ENCODE data around the gene SIGLEC14. TPM values are rescaled to one million over a fixed set of nuclear protein-coding genes. Genes with fewer than 3 reads are reported as not detected.

The SIGLEC14 gene
- polyA plus RNA-seq, 1 donor from 2014 or later: not detected

DNA sequence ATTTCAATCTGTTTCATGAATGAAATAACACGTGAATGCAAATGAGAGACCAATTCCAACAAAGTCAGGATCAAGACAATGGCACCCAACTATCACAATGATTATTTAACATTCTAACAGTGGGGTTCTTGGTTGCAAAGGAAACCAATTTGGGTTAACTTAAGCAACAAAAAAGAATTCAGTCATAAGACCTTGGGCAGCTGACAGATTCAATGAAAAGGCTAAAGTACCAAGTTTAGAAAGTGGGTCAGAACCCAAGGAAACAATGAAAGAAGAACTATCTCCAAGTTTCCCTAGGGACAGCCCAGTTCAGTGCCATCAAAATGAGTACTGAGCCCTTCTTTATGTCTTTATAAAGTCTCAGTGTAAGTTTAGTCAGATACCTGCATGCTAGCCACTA is 17.5 kb upstream of the SIGLEC14 start:
- H3K4me3 ChIP-seq (ENCODE audit: low read length): no peak overlapping the region
- no peak overlapping the region for H3K27ac ChIP-seq (ENCODE audit: low read length)
- no peaks in the 10 kb centered on the region for H3K36me3 ChIP-seq (ENCODE audit: insufficient read depth, low read length)
- no peaks in the 10 kb centered on the region for H3K79me2 ChIP-seq (replicated peaks; ENCODE audit: insufficient read depth, low read length)
- TF ChIP-seq, protein P1, sequence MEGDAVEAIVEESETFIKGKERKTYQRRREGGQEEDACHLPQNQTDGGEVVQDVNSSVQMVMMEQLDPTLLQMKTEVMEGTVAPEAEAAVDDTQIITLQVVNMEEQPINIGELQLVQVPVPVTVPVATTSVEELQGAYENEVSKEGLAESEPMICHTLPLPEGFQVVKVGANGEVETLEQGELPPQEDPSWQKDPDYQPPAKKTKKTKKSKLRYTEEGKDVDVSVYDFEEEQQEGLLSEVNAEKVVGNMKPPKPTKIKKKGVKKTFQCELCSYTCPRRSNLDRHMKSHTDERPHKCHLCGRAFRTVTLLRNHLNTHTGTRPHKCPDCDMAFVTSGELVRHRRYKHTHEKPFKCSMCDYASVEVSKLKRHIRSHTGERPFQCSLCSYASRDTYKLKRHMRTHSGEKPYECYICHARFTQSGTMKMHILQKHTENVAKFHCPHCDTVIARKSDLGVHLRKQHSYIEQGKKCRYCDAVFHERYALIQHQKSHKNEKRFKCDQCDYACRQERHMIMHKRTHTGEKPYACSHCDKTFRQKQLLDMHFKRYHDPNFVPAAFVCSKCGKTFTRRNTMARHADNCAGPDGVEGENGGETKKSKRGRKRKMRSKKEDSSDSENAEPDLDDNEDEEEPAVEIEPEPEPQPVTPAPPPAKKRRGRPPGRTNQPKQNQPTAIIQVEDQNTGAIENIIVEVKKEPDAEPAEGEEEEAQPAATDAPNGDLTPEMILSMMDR (IDR thresholded peaks at IDR 0.05; ENCODE audit: poor library complexity, severe bottlenecking): no peak
- TF ChIP-seq POLR2AphosphoS5 (IDR thresholded peaks at IDR 0.05): no peak
- no peak for TF ChIP-seq RAD21 (conservative IDR thresholded peaks at IDR 0.05)
- no peak for TF ChIP-seq EZH2 (IDR thresholded peaks at IDR 0.05; ENCODE audit: borderline replicate concordance, insufficient read depth, low read length, poor library complexity, severe bottlenecking)
- TF ChIP-seq SMC3 (conservative IDR thresholded peaks at IDR 0.05; ENCODE audit: poor library complexity): no peak
- no peak for TF ChIP-seq TAF1 (IDR thresholded peaks at IDR 0.05; ENCODE audit: low read depth)
- TF ChIP-seq MXI1 (conservative IDR thresholded peaks at IDR 0.05; ENCODE audit: poor library complexity, severe bottlenecking): no peak
- no peak for TF ChIP-seq EP300 (conservative IDR thresholded peaks at IDR 0.05; ENCODE audit: poor library complexity, severe bottlenecking)
- TF ChIP-seq, protein P2, sequence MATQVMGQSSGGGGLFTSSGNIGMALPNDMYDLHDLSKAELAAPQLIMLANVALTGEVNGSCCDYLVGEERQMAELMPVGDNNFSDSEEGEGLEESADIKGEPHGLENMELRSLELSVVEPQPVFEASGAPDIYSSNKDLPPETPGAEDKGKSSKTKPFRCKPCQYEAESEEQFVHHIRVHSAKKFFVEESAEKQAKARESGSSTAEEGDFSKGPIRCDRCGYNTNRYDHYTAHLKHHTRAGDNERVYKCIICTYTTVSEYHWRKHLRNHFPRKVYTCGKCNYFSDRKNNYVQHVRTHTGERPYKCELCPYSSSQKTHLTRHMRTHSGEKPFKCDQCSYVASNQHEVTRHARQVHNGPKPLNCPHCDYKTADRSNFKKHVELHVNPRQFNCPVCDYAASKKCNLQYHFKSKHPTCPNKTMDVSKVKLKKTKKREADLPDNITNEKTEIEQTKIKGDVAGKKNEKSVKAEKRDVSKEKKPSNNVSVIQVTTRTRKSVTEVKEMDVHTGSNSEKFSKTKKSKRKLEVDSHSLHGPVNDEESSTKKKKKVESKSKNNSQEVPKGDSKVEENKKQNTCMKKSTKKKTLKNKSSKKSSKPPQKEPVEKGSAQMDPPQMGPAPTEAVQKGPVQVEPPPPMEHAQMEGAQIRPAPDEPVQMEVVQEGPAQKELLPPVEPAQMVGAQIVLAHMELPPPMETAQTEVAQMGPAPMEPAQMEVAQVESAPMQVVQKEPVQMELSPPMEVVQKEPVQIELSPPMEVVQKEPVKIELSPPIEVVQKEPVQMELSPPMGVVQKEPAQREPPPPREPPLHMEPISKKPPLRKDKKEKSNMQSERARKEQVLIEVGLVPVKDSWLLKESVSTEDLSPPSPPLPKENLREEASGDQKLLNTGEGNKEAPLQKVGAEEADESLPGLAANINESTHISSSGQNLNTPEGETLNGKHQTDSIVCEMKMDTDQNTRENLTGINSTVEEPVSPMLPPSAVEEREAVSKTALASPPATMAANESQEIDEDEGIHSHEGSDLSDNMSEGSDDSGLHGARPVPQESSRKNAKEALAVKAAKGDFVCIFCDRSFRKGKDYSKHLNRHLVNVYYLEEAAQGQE (IDR thresholded peaks at IDR 0.05; ENCODE audit: borderline replicate concordance): no peak
- H3K9ac ChIP-seq (ENCODE audit: low read length): no peak overlapping the region
- H3K27me3 ChIP-seq (ENCODE audit: insufficient read depth, low read depth, low read length): peaks cover 22% of the 10 kb centered on the region
- H3K9me3 ChIP-seq (ENCODE audit: low read length): no peaks in the 10 kb centered on the region
- no peak overlapping the region for H2AFZ ChIP-seq (ENCODE audit: low read depth, low read length)
- H3F3A ChIP-seq (ENCODE audit: insufficient read depth, low read length, poor library complexity, severe bottlenecking): no peaks in the 10 kb centered on the region
- no peaks in the 10 kb centered on the region for H3K9me2 ChIP-seq (ENCODE audit: insufficient read depth, low read length)
- H4K20me1 ChIP-seq (ENCODE audit: insufficient read depth): no peaks in the 10 kb centered on the region
- H3K4me2 ChIP-seq (ENCODE audit: low read length): no peak overlapping the region

DNA sequence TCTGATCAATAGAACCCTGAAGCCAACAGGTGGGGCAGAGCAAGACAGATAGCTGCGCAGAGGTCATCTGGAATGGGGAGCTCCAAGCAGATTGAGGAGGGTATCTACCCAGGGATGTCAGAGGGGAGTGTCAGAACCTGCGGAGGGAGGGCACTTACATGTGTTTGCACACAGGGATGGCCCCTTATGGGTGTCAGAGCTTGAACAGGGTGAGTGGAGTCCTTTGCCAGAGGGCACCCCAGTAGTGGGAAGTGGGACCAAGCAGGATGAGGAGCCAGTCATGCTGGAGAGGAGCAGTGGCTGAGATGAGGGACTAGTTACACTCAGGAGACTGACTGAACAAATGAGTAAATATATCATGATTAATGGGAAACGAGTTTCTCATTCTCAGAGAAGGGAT is 17.0 kb upstream of the SIGLEC14 start:
- Histone ChIP-seq H3F3A (ENCODE audit: insufficient read depth, low read length, poor library complexity, severe bottlenecking) (no peaks in the 10 kb centered on the region), H2AFZ (ENCODE audit: low read depth, low read length) (no peak overlapping the region), H3K79me2 (replicated peaks; ENCODE audit: insufficient read depth, low read length) (no peaks in the 10 kb centered on the region), H4K20me1 (ENCODE audit: insufficient read depth) (no peaks in the 10 kb centered on the region), H3K9me2 (ENCODE audit: insufficient read depth, low read length) (no peaks in the 10 kb centered on the region), H3K9ac (ENCODE audit: low read length) (no peak overlapping the region), H3K36me3 (ENCODE audit: insufficient read depth, low read length) (no peaks in the 10 kb centered on the region), H3K27me3 (ENCODE audit: insufficient read depth, low read depth, low read length) (peaks cover 22% of the 10 kb centered on the region), H3K27ac (ENCODE audit: low read length) (no peak overlapping the region), H3K4me3 (ENCODE audit: low read length) (no peak overlapping the region), H3K9me3 (ENCODE audit: low read length) (no peaks in the 10 kb centered on the region), H3K4me2 (ENCODE audit: low read length) (no peak overlapping the region)
- TF ChIP-seq SMC3 (conservative IDR thresholded peaks at IDR 0.05; ENCODE audit: poor library complexity) (no peak), EP300 (conservative IDR thresholded peaks at IDR 0.05; ENCODE audit: poor library complexity, severe bottlenecking) (no peak), TAF1 (IDR thresholded peaks at IDR 0.05; ENCODE audit: low read depth) (no peak), POLR2AphosphoS5 (IDR thresholded peaks at IDR 0.05) (no peak), MXI1 (conservative IDR thresholded peaks at IDR 0.05; ENCODE audit: poor library complexity, severe bottlenecking) (no peak), EZH2 (IDR thresholded peaks at IDR 0.05; ENCODE audit: borderline replicate concordance, insufficient read depth, low read length, poor library complexity, severe bottlenecking) (no peak), RAD21 (conservative IDR thresholded peaks at IDR 0.05) (no peak)
- TF ChIP-seq, protein P1 (IDR thresholded peaks at IDR 0.05; ENCODE audit: poor library complexity, severe bottlenecking): no peak
- TF ChIP-seq, protein P2 (IDR thresholded peaks at IDR 0.05; ENCODE audit: borderline replicate concordance): no peak
